ENCODE measurements around the gene FRMD3.
"Not testable (repeated sequence)": the region's sequence is repeated elsewhere in the genome, so short reads cannot be mapped to it uniquely, and the experiment has no call there.

The FRMD3 gene

GRCh38 chr9:83384214-83384613, 154.0 kb downstream of the FRMD3 start:
- peak; percentile 67 for DNase-seq

DNA sequence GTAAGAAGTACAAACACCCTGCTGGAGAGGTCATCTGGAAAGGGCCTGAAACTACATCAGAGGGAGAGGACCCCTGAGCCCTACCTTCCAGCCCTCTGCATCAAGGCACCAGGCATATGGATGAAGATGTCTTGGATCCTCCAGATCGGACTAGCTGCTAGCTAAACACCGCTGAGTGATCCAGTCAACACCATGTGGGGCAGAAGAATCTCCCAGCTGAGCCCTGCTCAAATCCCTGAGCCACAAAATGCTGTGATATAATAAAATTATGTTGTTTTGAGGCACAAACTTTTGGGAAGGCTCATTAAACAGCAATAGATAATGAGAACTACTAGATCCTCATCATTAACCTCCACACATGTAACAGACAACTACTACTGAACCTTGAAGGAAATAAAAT, 155.2 kb downstream of the FRMD3 start:
- DNase-seq: no peak

GRCh38 chr9:83382421-83382820, 155.8 kb downstream of the FRMD3 start:
- no peak for DNase-seq

GRCh38 chr9:83379045-83379444, 159.2 kb downstream of the FRMD3 start:
- peak; percentile 77 for DNase-seq

GRCh38 chr9:83372957-83373356, 165.2 kb downstream of the FRMD3 start:
- DNase-seq: no peak

DNA sequence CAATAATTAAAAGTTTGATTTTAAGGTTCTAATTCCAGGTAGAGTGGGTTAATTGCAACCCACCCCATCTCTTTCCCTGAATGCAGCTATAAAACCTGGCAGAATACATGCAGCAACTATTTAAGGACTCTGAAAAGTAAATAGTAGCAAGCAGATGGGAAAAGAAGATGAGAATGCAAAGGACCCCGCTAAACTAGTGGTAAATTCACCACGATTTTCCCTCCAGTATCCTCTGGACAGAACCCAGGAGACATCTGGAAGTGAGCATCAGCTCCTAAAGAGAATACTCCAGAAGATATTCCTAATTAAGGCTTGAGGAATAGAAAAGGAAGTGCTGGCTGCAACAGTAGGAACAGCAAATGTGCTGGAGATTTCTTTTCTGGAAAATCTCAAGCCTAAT, 170.9 kb downstream of the FRMD3 start:
- no peak for DNase-seq

GRCh38 chr9:83362341-83362995, 175.7 kb downstream of the FRMD3 start:
- no peak for DNase-seq

GRCh38 chr9:83359039-83359438, 179.2 kb downstream of the FRMD3 start:
- no peak for DNase-seq

DNA sequence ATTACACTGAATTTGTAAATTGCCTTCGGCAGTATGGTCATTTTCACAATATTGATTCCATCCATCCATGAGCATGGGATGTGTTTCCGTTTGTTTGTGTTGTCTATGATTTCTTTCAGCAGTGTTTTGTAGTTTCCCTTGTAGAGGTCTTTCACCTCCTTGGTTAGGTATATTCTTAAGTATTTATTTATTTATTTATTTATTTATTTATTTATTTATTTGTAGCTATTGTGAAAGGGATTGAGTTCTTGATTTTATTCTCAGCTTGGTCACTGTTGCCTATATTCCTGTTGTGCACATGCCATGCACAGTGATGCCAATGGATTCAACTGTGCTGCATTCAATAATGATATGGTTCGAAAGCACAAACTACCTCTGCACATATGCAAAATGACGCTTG, 179.7 kb downstream of the FRMD3 start:
- DNase-seq: not testable (repeated sequence)

- no peak for DNase-seq
Observed at GRCh38 chr9:83355729-83356151, 182.5 kb downstream of the FRMD3 start.

DNA sequence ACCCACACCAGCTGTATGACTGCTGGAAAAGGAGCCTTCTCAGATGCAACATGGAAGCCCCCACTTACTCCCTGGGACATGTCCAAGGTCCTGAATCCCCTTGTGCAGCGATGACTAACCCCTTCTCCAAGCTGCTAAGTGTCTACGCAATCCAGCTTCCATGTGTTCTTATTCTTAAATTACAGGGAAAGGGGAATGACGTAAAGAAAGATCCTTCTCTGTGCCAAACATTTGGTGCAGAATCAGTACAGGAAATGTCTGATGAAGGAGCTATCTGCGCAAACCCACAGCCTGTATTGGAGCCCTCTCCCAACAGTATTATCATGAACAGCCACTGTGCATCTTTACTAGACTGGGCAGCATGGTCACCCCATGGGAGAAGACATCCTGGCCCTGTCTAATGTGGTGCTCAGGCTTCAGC, 183.2 kb downstream of the FRMD3 start:
- DNase-seq: no peak

DNA sequence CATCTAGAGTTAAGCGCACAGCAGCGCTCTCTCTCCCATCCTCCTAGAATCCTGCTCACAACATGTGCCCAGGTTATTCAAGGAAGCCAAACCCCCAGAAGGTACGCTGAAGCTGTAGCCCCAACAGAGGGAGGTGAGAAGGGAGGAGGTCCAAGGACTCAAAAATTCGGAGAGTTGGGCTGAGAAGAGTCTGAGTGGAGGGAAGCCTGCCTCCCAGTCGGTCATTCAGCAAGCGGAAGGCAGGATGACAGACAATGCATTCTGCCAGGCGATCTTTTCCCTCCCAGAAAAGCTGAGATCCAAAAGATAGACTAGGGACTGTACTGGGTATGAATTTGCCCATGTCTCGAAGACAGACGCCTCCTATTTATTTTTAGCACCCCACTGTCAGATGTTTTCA, 189.2 kb downstream of the FRMD3 start:
- no peak for DNase-seq

DNA sequence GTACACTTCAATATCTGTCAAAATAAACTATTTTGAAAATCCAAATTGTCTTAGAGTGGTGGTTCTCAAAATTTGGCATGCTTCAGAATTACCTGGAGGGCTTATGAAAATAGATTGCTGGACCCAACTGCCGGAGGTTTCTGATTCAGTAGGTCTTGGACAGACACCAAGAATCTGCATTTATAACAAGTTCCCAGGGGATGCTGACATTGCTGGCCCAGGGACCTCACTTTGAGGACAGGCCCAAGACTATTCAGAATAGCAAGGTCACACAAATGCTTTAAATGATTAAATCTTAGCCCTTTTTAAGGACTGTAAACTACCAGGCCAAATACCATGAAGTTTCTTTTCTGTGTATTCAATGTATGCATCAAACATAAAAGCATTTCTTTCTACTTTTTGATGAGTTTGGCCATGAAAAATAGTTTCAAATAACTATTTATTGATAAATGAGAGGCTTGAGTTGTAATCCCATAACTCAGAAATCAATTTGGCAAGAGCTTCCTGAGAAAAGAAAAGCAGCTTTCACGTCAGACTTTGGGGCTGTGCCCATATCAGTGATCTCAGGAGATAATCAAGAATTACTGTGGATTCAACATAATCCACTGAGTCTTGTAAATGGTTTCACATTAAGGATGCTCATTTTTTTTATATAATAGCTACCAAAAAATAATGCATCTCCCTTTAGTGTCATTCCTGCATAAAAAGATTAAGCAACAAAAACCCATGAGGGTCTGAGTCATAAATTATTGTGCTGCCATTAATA, 191.4 kb downstream of the FRMD3 start:
- DNase-seq: no peak

- DNase-seq: no peak
Observed at GRCh38 chr9:83343366-83343999, 194.7 kb downstream of the FRMD3 start.

GRCh38 chr9:83342731-83343130, 195.5 kb downstream of the FRMD3 start:
- no peak for DNase-seq

DNA sequence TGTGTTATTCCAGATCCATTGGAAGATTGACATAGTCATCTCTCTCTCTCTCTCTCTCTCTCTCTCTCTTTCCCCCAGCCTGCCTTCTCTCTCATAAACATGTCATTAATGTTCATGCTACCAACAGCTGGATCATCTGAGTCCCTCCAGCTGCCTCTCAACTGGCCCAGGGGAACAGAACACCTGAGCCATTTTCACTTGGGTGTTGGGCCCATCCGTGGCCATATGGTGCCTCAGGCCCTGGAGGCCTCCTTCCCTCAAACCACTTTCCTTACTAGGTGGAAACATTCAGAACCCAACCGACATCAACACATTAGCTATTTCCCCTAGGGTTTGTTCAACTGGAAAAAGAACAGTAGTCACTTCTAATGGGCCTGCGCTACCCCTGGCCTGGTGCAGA, 196.2 kb downstream of the FRMD3 start:
- no peak for DNase-seq

GRCh38 chr9:83340451-83340850, 197.8 kb downstream of the FRMD3 start:
- no peak for DNase-seq

- no peak for DNase-seq
Observed at GRCh38 chr9:83339435-83339834, 198.8 kb downstream of the FRMD3 start.

GRCh38 chr9:83336706-83337105, 201.5 kb downstream of the FRMD3 start:
- no peak for DNase-seq

DNA sequence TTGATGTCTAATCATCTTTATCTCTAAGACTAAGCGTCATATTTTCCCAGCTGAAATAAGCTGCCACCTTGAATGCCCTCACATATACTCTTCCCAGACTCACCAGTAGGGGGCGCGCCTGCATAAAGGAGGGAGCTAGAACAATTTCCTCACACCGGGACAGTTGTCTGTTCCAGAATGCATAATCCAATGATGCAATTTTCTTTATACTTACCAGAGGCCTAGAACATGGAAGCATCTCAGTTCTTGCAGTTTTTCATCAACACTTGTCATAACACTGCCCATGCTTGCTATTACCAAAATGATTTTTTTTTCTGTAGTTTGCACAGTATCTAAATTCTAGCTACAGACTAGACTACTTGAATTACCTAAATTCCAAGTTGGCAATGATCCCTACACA, 203.9 kb downstream of the FRMD3 start:
- DNase-seq: no peak

DNA sequence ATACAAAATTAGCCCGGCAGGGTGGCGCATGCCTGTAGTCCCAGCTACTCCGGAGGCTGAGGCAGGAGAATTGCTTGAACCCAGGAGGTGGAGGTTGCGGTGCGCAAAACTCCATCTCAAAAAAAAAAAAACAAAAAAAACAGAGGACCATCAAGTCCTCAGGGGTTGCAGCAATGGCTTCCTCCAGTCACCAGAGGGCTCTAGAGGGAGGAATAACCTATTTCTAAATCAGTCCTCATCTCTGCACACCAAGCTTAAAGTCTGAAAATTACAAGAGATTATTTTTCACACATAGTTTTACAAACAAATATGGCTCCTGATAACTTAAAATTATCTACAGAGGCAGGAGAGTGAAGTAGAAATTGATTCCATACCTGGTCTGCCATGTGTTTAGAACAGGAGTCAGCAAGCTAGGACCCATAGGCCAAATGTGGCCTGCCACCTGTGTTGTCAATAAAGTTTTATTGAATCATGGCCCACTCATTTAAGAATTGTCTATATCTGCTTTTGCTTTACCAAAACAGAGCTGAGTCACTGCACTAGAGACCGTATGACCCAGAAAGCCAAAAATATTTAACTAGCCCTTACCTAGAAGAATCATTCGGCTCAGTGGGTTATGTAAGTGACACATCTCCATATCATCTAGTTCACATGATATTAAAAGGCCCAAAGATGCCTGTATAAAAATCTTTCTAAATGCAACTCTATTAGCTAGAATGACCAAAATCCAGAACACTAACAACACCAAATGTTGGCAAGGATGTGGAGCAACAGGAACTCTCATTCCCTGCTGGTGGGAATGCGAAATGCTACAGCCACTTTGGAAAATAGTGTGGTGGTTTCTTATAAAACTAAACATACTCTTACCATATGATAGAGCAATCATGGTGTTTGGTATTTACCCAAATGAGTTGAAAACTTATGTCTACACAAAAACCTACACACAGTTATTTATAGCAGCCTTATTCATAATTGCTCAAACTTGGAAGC, 207.7 kb downstream of the FRMD3 start:
- no peak for DNase-seq

DNA sequence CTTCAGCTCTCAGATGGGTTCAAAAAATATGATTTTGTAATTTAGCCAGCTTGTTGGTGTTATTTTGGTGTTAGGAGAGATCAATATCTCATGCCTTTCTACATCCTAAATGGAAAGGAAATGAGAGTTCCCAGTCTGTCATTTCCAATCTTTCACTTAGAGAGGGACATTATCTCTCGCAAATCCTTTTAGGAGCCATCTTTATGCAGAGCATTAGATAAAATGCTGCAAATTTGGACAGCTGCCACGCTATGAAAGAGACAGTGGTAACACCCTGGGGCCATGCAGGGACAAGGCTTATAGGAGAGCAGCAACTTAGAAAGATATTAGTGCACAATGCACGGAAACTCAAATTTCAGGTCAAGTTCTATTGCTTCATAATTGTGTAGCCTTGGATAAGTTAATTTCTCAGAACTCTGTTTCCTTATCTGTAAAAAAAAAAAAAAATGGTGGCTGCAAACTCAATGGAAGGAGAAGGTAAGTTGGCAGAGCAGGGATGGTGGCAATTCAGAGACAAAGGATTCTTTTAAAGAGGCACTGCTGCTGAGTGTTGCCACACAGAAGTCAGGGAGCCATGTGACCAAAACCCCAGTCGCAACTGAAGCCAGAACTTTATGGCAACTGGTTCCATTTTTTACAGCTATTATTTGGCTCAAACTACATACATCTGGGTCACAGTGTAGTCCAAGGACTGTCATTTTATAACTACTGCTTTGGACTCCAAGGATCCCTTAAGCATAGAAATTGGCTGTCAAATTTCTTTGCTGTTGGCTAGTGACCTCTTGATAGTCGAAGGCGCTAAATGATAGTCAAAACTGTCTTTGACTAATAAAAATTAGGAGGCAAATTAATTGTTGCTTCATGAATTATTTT, 210.2 kb downstream of the FRMD3 start:
- DNase-seq: no peak
